ENCODE results near the gene MCU.
"Not testable (repeated sequence)": the region's sequence is repeated elsewhere in the genome, so short reads cannot be mapped to it uniquely, and the experiment has no call there.

MCU gene

DNA sequence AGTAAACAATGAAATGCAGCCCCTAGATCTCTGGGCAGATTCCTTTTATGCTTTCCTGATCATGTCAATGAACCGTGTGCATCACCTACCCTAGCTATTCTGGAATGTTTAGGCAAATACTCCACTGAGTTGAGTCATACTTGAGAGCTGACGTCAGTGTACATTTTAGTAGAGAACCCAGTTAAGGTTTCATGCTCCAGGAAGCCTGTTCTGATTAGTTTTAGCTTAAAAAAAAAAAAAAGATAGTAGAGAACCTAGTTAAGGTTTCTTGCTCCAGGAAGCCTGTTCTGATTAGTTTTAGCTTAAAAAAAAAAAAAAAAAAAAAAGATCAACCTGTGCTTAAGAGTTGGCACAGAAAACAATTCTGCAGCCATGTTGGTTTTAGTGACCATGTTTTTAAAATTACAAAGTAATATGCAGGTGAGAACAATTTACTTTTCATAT lies 3.7 kb upstream of the MCU start:
- DNase-seq = no peak

DNA sequence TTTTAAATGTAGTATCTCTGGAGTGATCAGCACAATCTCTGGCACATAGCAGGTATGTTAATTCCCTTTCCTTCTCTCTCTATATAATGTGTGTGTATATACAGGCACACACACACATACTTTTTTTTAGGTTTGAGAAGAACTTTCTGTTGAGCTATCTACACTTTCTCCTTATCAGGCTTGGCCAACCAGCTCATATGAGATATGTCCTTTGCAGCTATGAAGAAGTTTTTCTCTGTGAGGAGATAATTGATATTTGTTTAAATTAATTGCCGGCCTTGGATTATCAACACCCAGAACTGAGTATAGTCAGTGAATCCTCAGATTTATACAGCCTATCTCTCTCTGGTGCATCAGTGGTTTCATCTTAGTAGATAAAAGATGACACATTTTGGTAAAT lies 2.3 kb upstream of the MCU start:
- no peak for DNase-seq

DNA sequence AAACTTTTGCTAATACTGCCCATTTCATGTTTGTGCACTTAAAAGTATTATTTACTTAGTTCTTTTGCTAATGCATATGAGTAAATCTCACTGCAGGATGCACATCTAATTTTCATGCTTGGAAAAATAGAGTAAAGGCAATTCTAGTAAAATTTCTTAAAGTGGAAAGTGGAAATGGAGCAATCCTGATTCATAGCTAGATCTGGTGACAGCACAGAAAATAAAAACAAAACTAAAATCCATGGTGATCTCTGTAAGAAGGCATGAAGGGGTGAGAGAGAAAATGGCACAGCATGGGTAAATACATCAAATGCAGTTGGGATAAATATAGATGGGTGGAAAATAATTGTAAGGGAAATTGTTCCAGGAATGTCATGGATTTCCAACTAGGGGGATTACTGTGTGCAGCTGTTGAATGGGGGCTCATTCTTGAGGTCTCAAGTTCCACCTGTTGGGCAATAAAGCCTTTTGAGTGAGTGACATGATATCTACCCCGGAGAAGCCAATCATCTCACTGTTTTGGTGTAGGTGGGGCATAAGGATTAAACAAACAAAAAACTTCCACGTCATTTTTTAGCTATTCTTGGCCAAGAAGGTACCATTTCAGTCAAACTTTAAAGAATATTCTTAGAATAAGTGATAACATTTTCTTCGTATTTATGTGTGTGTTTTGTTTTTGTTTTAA lies 1.7 kb upstream of the MCU start:
- no peak for DNase-seq

DNA sequence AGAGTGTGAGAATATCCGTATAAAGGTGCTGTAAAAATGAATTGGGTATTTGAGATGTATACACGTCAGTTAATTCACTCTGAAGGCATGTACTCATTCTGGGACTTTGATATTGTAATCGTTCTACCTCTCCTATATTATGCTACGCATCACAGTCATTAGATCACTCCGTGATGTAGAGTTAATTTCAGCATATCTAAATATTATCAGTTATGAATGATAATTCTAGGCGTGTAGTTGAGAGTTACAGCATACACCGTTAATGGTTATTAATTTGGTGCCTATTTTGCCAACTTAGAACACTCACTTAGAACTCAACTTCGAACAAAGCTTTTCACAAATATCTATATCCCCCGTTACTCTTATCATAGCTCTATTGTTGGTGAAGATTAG lies 477 bp upstream of the MCU start:
- no peak for DNase-seq

DNA sequence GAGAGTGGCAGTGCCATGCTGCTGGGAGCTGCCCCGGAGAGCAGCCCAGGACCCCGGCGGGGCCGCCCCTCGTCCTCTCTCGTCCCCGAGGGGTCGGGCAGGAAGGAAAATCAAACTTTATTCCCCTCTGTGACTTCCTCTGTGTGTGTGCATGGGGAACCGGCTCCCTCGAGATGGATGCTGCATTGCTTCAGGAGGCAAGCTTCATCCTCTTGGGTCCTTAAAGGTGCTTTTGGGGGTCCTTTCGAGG lies 726 bp downstream of the MCU start:
- DNase-seq = no peak

DNA sequence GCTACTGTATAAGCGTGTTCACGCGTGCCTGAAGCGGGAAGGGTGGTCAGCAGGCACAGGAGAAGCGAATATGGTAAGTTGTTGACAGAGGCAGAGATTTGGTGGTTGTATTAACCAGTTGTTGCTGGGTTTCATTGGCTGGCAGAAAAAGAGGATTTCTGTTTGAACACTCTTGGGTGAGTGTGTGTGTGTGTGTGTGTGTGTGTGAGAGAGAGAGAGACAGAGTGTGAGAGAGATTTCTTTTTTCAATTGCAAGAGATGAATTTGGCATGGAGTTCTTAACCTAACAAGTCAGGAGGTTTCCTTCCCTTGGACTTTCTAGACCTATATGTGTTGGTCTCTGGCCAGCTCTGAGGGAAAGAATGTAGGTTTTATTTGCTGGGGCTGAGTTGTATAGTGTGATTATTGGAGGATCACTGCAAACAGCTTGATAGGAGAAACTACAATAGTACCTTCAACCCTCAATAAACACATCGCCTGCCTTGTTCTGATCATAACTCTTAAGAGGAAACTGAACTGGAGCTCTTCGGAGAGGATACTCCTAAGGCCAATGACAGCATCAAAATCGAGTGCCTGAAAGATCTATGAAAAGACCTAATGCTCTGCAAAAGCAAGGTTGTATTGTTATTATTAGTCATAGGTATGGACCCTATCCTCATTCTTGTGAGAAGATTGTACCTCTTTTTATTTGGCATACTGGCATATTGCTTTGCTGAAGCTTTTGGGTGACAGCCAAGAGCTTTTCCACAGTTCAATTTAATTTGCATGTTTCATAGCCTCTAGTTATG lies 1.2 kb downstream of the MCU start:
- DNase-seq = no peak

DNA sequence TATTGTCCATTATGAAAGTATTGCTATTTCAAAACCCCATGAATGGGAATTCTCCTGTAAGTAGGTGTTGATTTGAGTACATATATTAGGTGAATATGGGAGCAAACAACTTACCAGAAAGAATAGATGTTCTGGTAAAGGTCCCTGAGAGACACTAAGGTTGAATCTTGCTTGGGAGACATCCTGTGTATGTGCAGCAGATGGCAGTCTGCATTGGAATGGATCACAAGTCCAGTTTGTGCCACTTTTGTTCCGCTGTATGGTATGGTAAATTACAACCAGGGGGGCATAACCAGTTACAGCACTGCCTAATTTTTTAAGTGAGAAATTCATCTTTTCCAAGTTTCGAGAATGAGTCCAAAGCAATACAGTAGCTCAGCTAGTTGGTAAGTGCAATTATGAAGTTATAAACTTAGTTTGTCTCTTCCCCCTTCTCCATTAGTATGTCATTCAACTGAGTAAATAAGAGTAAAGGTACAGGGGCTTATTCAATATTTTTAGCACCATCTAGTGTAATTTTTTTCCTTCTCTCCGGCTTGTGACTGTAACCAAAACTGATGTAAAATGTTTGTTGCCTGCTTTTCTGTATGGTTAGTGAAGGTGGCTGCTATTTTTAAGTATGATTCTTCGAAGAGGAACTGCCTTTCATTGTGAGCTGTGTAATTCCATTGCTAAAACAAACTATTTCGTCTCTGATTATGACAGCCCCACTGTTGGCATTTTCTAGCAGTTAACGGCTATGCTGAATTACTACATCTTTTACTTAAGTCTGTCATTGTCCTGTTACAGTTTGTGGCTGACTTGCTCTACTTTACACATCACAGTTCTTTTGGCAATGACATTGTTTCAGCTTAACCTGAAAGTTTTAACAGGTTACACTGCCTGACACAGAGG lies 2.8 kb downstream of the MCU start:
- DNase-seq = peak; percentile 45

DNA sequence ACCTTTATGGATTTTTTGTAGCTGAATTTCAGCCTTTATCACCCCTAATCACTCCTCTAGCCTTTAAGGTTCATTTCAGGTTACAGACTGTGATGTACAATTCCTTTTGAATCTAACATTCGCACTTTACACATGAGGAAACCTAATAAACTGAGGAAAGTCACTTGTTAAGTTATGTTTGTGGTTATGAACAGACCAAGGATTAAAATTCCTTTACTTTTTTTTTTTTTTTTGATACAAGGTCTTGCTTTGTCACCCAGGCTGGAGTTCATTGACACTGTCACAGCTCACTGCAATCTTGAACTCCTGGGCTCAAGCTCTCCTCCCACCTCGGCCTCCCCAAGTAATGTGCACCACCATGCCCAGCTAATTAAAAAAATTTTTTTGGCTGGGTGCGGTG lies 3.6 kb downstream of the MCU start:
- DNase-seq = no peak

DNA sequence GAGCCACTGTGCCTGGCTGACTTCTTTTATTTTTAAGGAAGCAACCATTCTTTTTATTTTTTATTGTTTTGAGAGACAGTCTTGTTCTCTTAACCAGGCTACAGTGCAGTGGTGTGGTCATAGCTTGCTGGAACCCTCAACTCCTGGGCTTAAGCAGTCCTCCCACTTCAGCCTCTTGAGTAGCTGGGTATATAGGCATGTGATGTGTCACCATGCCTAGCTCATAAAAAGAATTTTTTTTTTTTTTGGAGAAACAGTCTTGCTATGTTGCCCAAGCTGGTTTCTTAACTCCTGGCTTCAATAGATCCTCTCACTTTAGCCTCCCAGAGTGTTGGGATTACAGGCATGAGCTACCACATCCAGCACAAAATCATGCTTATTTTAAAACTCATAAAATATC lies 5.8 kb downstream of the MCU start:
- DNase-seq = no peak

DNA sequence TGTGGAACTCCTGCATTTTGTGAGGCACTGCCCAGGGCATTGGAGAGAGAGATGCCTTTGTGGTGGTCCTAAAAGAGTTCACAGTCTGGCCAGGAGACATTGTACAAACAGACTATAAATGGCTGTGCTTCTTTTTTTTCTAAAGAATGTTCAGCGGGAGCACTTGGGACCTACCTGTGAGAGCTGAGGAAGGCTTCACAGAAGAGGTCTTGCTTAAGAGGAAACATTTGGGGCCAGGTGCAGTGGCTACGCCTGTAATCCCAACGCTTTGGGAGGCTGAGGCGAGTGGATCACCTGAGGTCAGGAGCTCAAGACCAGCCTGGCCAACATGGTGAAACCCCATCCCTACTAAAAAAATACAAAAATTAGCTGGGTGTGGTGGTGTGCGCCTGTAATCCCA lies 10.5 kb downstream of the MCU start:
- DNase-seq = not testable (repeated sequence)

DNA sequence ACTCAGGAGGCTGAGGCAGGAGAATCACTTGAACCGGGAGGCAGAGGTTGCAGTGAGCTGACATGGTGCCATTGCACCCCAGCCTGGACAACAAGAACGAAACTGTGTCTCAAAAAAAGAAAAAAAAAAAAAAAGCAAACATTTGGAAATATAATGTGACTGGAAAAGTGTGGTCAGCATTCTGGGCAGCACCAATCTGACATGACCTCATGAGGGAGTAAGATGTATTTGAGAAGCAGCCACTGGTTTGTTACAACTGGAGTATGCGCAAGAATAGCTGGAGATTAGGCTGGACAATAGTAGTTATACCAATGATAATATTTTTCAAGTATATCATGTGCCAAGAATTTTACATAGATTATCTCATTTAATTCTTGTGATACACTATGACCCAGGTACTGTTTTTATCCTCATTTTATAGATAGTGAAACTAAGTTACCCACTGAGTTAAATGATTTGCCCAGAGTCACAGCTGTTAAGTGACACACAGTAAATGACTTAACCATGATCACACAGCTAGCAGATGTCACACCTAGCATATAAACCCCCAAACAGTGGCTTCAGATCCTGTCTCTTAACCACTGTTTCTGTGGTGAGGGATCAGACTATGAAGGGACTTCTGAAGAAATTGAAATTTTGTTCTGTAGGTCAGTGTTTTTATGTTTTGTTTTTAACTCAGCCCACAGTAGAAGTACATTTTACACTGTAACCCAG lies 11.1 kb downstream of the MCU start:
- no peak for DNase-seq

DNA sequence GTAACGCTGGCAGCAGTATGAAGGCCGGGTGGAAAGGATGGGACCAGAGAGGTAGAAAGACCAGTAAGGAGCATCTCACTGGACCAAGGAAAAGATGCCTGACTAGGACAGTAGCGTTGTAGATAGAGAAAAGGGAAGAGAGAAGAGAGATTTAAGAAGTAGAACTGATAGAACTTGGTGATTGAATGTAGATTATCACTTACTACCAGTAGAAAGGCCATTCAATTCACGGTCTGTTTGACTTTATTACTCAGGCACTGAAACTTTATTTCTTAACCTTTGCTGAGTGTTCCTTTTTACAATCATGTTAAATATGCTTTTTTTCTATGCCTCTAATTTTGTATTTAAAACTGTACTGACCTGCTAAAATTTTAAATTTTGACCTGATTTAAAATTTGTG lies 12.2 kb downstream of the MCU start:
- DNase-seq = no peak

DNA sequence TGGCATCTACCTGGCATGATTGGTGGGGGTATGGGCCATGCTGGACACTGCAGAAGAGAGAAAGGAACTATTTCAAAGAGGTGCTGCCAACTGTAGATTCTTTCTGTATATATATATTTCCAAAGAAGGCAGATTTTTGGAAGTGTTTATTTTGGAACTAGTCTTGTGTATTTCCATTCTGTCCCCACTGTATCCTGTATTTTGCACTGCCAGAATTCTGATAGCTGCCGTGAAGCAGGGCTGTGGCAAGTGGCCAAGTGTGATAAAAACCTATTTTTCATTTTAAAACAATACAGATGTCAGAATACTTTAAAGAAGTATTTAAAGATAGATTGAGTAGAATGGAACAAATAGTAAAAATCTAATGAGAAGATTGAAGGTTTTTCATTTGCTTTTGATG lies 17.1 kb downstream of the MCU start:
- DNase-seq = no peak

DNA sequence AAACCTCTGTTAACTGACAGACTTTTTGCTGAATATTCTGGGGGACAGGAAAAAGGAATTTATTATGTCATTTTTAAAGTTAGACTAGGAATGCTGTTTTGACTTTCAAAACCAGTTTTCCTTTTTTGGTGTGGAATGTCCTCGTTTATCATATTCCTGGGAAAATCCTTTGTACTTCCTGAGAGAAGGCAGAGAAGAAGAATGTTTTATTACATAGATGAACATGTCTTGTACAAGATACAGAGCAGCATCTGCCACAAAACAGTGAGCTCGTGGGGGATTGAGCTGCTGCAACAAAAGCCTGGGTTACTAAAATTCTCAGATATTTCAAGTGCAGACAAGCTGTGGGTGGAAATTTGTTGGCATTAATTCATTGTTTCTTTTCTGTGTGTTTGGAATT lies 20.2 kb downstream of the MCU start:
- no peak for DNase-seq

DNA sequence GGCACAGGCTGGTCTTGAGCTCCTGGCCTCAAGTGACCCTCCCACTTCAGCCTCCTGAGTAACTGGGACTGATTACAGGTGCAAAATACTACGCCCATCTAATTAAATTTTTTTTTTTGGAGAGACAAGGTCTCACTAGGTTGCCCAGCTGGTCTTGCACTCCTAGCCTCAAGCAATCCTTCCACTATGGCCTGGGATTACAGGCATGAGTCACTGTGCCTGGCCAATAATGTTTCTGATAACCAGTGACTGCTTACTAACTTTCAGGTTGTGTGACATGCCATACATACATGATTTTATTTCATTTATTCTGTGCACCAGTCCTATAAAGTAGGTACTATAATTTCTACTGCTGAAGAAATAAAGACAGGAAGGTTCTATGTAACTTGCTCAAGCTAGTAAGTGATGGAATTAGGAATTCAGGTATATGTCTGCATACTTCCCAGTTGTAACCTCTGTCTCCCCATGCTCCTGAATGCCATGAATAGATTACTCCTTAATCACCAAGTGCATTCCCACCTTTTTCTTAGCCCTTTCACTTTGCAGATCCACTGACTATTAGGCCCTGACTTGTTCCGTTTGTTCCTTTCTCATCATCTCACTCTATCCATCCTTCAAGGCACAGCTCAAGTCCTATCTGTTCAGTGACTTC lies 28.1 kb downstream of the MCU start:
- no peak for DNase-seq

DNA sequence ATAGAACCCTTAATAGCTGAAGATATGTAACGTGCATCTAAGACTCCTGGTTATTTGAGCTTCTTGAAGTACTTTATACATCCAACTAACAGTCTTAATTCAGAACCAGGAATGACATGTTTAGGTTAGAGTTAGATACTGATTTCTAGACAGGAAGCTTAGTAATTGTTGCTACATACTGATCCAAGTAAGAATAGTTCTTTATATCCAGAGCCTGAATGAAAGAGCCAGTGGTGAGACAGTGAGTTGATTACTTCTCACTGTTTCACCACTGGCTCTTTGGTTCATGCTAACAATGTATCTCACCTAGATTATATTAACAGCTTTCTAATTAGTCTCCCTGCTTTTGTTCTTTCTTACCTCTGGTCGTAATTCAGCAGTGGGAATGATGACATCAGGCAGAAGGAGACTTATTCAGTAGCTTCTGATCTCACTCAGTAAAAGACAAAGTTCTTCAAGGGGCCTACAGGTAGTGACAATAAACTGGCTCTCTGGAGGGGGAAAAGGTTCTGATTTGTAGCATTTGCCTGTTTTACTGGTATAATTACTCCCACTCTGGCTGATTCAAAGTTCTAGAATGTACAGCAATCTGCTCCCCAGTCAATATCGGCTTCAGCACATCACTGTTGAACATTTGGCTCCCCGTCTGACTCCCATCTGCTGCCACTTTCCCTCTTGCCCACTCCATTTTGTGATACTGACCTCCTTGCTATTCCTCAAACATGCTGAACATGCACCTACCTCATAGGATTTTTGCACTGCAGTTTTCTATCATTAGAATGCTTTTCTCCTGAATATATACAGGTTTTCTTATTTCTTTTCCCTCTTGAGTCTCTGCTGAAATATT lies 29.1 kb downstream of the MCU start:
- no peak for DNase-seq

DNA sequence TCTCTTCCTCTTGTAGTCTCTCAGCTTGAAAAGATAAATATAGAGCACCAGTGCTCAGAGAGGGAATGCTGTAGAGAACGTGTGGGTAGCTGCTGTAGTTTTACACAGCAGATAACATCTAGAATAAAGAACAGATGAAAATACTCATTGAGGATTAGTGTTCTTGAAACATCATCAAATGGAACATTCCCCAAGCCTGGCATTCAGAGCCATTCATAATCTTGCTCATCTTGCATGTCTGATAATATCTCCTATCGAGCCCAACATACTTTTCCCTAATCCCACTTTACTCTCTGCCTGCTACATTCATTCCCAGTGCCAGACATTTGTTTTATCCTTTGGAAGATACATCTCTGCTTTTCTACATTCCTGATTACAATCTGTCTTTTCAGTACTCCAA lies 35.2 kb downstream of the MCU start:
- DNase-seq = no peak

DNA sequence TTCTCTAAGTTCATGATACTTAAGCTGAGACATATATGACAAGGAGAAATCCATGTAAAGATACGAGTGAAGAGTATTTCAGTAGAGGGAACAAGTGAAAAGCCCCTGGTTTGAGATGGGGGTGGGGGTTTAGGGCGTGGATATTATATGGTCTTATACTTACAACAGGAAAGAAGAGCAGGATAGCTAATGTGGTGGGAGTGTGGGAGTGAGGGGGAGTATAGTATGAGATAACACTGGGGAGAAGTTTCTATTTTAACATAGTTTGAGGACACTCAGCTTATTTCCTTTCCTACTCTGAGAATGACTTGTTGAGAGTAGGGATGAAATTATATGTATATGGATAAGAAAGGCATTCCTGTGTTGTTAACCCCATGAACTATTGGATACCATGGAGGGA lies 36.5 kb downstream of the MCU start:
- DNase-seq = no peak

DNA sequence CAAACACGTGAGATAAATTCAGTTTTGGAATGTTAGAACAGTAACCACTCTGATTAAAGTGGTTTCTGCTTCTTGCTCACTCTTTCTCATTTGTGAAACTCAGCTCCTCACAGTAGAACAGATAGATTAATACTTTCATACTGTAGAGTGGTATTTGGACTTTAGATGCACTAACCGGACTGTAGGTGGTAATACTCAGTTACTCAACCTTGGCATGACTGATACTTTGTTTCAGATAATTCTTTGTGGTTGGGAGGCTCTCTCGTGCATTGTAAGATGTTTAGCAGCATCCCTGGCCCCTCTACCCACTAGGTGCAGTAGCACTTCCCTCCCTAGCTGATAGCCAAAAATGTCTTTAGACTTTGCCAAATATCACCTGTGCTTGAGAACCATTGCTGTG lies 37.6 kb downstream of the MCU start:
- DNase-seq = no peak

DNA sequence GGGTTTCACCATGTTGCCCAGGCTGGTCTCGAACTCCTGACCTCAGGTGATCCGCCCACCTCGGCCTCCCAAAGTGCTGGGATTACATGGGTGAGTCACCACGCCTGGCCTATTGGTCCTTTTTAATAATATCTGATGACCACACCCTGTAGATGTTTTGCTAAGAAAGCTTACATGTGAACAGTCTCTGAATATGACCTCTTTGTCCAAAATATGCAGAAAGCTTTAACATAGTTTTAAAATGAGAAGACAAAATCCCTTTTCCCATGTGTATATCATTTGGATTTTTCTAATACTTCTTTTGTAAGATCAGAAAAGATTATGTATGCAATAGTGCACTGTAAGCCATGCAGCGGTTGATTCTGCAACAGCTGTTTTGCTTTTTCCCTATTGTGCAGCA lies 38.5 kb downstream of the MCU start:
- no peak for DNase-seq

DNA sequence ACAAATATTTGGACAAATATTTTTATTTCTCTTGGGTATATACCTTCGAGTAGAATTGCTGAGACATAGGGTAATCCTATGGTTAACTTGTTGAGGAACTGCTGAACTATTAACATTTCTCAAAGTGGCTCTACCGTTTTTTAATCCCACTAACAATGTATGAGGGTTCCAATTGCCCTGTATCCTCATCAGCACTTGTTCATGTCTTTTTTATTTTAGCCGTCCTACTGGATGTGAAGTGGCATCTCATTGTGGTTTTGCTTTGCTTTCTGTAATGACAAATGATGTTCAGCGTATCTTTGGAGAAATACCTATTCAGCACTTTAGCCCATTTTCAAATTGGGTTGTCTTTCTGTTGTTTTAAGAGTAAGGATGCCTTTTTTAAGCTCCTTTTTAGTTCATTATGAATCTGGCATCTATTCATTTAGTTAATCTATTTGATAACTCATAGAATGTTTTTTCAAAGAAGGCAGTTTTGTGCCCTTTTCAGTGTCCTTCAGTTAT lies 40.0 kb downstream of the MCU start:
- DNase-seq = no peak

DNA sequence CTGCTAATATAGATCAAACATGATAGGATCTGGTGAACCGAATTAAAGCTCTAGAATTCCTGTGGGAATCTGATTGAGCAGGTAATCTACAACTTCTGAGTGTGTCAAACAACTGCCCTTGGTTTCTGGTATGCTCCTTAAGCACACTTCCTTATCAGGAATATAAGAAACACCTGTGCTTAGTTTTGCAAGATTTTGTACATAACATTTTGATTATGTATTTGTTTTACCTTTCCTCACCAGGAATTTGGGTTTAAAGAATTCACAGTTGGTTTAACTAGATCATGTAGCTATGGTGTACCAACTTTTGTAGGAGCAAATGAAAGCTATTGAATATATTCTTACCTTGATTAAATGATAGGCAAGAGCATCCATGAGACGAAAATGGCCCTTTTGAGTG lies 40.6 kb downstream of the MCU start:
- no peak for DNase-seq
